ENCODE data around the gene TIMM13.
"Not testable (repeated sequence)": the region's sequence is repeated elsewhere in the genome, so short reads cannot be mapped to it uniquely, and the experiment has no call there.

The TIMM13 gene

GRCh38 chr19:2427429-2428320 is at the start of gene TIMM13:
Gene TIMM13, minus strand, starts transcription at chr19:2427586. Its CDS starts 53 bp downstream, at chr19:2427533.
- peak; percentile 92 to 95 for DNase-seq (ENCODE audit: low read depth in 2 of 2, low spot score in 1 of 2)

- DNase-seq (ENCODE audit: low read depth in 2 of 2, low spot score in 1 of 2) = peak; percentile 38
Observed at GRCh38 chr19:2476451-2477140, 49.2 kb upstream of the TIMM13 start.

- DNase-seq (ENCODE audit: low read depth in 2 of 2, low spot score in 1 of 2) = peak; percentile 95 to 96
Observed at GRCh38 chr19:2475702-2476450, 48.5 kb upstream of the TIMM13 start, which contains the start of gene GADD45B. Gene GADD45B, plus strand, starts transcription at chr19:2476127. Its CDS starts 232 bp downstream, at chr19:2476359.

GRCh38 chr19:2475018-2475701 is 47.8 kb upstream of the TIMM13 start:
- peak in 1 of 2 donors; percentile 27 for DNase-seq (ENCODE audit: low read depth in 2 of 2, low spot score in 1 of 2)

DNA sequence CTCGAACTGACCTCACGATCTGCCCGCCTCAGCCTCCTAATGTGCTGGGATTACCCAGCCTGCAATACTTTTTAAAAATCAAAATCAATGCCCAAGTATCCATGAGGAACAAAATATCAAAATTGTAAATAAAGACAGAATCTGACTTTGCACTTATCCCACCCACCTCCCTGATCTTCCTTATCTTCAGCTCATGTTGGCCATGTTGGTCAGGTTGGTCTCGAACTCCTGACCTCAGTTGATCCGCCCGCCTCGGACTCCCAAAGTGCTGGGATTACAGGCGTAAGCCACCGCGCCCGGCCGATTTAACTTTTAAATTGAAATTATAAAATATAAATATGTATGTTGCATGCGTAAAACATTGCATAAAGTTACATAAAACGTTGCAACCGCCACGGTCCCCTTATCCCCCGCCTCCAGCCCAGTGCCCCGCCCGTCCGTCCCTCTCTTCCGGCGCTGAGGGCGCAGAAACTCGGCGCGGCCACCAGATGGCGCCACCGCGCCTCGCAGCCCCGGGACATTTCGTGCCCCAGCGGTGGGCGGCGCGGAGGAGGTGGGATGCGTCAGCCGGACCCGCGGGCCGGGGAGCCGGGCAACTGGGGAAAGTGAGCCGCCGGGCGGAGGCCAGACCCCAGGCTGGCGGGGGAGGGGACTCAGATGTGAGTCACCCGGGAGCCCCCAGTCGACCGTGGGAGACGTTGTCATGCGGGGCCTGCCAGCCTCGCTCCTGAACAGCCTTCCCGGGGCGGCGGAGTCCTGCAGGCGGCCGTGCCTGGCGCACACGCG is 47.0 kb upstream of the TIMM13 start:
- peak; percentile 79 to 81 for DNase-seq (ENCODE audit: low read depth in 2 of 2, low spot score in 1 of 2)

GRCh38 chr19:2469915-2470200 is 42.5 kb upstream of the TIMM13 start:
- DNase-seq (ENCODE audit: low read depth in 2 of 2, low spot score in 1 of 2) = not testable (repeated sequence)

DNA sequence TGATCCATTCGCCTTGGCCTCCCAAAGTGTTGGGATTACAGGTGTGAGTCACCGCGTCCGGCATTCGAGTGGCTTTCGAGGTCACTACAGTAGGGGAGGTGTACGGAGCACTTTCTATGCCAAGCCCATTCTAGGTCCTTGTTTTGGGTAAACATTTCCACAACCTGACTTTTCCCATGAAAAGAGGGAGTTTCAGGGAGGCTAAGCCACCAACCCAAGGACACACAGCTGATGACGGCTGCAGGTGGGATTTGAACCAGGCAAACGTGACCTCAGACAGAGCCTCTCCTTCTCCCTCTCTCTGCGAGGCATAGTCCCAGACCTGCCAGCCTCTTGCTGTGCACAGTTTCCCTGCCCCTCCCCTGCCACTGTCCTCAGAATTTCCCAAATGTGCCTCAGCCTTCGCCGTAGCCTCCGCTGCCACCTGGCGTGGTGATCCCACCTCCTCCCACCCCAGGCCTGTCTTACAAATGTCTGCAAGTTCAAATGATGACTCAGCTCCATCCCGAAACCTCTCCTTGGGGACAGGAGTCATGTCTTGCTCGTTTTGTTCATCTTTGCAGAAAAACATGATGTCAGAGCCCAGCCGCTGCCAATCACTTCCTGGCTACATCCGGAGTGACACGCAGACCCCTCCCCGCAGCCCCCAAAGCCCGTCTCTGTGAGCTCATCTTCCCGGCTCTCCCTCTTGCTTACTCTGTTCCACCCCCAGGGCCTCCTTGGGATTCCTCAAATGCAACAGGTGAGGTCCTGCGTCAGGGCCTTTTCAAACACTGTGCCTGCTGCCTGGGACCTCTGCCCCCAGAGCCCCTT is 41.9 kb upstream of the TIMM13 start:
- DNase-seq (ENCODE audit: low read depth in 2 of 2, low spot score in 1 of 2) = no peak

DNA sequence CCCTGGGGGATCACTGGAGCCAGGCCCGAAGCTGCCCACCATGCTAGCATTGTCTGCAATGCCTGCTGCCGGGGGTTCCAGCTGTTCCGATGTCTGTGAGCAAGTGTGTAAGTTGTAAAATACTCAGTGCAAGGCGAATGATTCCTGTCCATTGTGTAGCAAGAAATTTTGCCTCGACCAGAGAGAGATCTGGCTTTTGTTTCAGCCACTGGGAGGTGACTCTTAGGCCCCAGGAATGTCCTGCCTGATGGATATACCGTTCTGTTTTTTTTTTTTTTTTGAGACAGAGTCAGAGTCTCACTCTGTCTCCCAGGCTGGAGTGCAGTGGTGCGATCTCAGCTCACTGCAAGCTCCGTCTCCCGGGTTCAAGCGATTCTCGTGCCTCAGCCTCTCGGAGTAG is 41.2 kb upstream of the TIMM13 start:
- no peak for DNase-seq (ENCODE audit: low read depth in 2 of 2, low spot score in 1 of 2)

GRCh38 chr19:2464389-2464788 is 37.0 kb upstream of the TIMM13 start:
- no peak for DNase-seq (ENCODE audit: low read depth in 2 of 2, low spot score in 1 of 2)

DNA sequence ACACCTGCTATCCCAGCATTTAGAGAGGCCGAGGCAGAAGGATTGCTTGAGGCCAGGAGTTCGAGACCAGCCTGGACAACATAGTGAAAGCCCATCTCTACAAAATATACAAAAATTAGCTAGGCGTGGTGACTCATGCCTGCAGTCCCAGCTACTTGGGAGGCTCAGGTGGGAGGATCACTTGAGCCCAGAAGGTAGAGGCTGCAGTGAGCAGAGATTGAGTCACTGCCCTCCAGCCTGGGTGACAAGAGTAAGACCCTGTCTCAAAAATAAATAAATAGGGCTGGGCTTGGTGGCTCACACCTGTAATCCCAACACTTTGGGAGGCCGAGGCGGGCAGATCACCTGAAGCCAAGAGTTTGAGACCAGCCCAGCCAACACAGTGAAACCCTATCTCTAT is 36.3 kb upstream of the TIMM13 start:
- not testable (repeated sequence) for DNase-seq (ENCODE audit: low read depth in 2 of 2, low spot score in 1 of 2)

DNA sequence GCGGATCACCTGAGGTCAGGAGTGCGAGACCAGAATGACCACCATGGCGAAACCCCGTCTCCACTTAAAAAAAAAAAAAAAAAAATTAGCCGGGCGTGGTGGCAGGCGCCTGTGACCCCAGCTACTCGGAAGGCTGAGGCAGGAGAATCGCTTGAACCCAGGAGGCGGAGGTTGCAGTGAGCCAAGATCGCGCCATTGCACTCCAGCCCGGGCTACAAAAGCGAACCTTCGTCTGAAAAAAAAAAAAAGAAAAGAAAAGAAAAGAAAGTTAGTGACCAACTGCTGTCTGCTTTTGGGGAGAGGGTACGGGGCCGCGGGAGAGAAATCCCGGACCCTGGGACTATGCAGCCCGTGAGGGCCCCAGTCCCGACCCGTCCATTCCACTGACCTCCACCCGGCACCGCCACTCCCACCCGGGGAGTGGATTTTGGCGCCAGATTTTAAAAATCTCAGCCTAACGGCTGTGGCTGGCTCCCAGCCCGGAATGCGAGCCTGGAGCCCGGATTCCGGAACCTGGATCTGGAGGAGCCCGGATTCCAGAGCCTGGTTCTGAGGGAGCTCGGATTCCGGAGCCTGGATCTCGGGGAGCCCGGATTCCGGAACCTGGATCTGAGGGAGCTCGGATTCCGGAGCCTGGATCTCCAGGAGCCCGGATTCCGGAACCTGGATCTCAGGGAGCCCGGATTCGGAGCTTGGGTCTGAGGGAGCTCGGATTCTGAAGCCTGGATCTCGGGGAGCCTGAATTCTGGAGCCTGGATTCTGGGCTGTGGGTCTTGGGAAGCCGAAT is 35.4 kb upstream of the TIMM13 start:
- no peak for DNase-seq (ENCODE audit: low read depth in 2 of 2, low spot score in 1 of 2)

DNA sequence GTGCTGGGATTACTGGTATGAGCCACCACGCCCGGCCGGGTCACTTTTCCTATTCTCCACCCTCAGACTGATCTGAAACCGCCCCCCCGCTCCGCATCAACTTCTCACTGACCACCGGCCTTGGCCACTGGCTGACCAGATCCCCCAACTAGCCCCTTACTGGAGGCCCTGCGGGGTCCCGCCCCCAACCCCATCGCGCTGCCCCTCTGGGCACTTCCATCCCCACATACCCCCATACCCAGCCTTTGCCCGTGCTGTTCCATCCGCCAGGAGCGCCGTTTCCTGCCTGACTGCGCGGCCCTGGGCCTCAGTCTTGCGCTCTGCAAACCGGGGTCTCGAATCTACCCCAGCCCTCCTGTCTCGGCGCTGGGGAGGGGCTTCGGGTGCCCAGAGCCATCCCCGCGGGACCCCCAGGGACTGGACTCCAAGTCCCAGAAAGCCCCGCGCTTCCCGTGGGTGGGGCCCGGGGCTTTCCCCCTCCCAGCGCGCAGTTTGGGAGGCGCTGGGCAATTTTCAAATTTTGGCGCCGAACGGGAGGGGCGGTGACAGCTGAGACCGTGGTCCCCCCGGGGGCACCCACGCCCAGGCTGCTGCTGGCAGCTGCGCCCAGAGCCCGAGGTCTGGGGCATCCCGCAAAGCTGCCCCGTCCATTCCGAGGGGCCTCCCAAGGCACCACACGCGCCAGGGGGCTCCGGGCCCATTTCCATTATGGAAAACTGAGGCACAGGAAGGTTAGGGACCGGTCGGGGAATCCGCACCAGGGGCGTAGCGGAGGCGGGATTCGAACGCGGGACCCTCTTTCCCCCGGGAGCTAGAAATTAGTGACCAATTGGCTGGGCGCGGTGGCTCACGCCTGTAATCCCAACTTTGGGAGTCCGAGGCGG is 34.6 kb upstream of the TIMM13 start:
- peak in 1 of 2 donors; percentile 19 for DNase-seq (ENCODE audit: low read depth in 2 of 2, low spot score in 1 of 2)

DNA sequence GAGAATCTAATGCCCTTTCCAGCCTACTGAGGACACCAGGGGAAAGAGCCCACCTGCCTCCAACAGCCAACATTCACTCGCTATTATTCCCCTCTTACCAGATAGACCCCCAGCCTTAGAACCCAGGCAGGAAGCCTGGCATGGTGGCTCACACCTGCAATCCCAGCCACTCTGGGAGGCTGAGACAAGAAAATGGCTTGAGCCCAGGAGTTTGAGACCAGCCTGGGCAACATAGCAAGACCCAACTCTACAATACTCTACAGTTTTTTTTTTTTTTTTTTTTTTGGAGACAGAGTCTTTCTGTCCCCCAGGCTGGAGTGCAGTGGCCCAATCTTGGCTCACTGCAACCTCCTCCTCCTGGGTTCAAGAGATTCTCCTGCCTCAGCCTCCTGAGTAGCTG is 32.9 kb upstream of the TIMM13 start:
- DNase-seq (ENCODE audit: low read depth in 2 of 2, low spot score in 1 of 2) = no peak

- not testable (repeated sequence) for DNase-seq (ENCODE audit: low read depth in 2 of 2, low spot score in 1 of 2)
Observed at GRCh38 chr19:2458776-2459175, 31.4 kb upstream of the TIMM13 start.

DNA sequence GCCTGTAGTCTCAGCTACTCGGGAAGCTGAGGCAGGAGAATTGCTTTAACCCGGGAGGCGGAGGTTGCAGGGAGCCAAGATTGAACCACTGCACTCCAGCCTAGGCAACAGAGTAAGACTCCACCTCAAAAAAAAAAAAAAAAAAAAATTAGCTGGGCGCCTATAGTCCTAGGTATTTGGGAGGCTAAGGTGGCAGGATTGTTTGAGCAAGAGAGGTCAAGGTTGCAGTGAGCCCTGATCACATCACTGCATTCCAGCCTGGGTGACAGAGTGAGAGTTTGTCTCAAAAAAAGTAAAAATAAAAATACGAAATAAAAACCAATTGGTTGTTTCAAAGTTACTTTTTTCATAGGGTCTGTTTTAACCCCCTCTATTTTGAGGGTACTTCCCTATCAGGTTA is 30.7 kb upstream of the TIMM13 start:
- no peak for DNase-seq (ENCODE audit: low read depth in 2 of 2, low spot score in 1 of 2)

- DNase-seq (ENCODE audit: low read depth in 2 of 2, low spot score in 1 of 2) = no peak
Observed at GRCh38 chr19:2457394-2458037, 30.1 kb upstream of the TIMM13 start.
